Endodermal cell (in vitro differentiated cells): ENCODE results near the gene MAST3. TPM values are rescaled to one million over a fixed set of nuclear protein-coding genes. Genes with fewer than 3 reads are reported as not detected.

Experiments used
- DNase-seq: peaks from one replicate; pipeline ENCODE4 v3.0.0-alpha.2; 2017
- H3K27ac ChIP-seq: 2 replicates; pipeline ENCODE4 v1.5.1; 2013; ENCODE audit warnings: mild to moderate bottlenecking, low read depth, low read length, moderate library complexity
- H3K27me3 ChIP-seq: 2 replicates; pipeline ENCODE4 v1.6.1; 2013; ENCODE audit warnings: mild to moderate bottlenecking, low read length, moderate library complexity; ENCODE audit not compliant: insufficient read depth, control insufficient read depth, poor library complexity, severe bottlenecking
- H3K36me3 ChIP-seq: 2 replicates; pipeline ENCODE4 v1.7.0; 2013; ENCODE audit warnings: mild to moderate bottlenecking, low read length, moderate library complexity; ENCODE audit not compliant: control insufficient read depth, insufficient read depth
- H3K4me1 ChIP-seq: one replicate; pipeline ENCODE4 v1.7.0; 2013; ENCODE audit warnings: low read length; ENCODE audit not compliant: control insufficient read depth, insufficient read depth
- H3K4me3 ChIP-seq: 2 replicates; pipeline ENCODE4 v1.5.1; 2013; ENCODE audit warnings: mild to moderate bottlenecking, low read length, moderate library complexity
- H3K9ac ChIP-seq: 2 replicates; pipeline ENCODE4 v1.6.1; 2013; ENCODE audit warnings: mild to moderate bottlenecking, low read length, moderate library complexity; ENCODE audit not compliant: poor library complexity, severe bottlenecking; ENCODE audit errors: extremely low read depth
- H3K9me3 ChIP-seq: 2 replicates; pipeline ENCODE4 v1.6.1; 2013; ENCODE audit warnings: mild to moderate bottlenecking, low read length, moderate library complexity; ENCODE audit not compliant: control insufficient read depth
- H3K27ac Mint-ChIP-seq: 2 replicates; pipeline ENCODE4 v1.8.0; 2020; ENCODE audit warnings: mixed read lengths
- H3K27me3 Mint-ChIP-seq: 2 replicates; pipeline ENCODE4 v1.8.0; 2021; ENCODE audit warnings: mild to moderate bottlenecking, mixed read lengths; ENCODE audit not compliant: insufficient read depth
- H3K36me3 Mint-ChIP-seq: 2 replicates; pipeline ENCODE4 v1.8.0; 2020; ENCODE audit warnings: low read depth, mixed read lengths
- H3K4me1 Mint-ChIP-seq: 2 replicates; pipeline ENCODE4 v1.8.0; 2020; ENCODE audit warnings: mixed read lengths
- H3K4me3 Mint-ChIP-seq: 2 replicates; pipeline ENCODE4 v1.8.0; 2020; ENCODE audit warnings: mild to moderate bottlenecking, moderate library complexity, mixed read lengths
- H3K9me3 Mint-ChIP-seq: 2 replicates; pipeline ENCODE4 v1.8.0; 2020; ENCODE audit warnings: mild to moderate bottlenecking, mixed read lengths
- CTCF ChIP-seq: fragments of 200-600 bp; sonication (generic); conservative IDR thresholded peaks from 2 replicates; pipeline ENCODE4 v1.5.0; 2021; ENCODE audit warnings: antibody characterized with exemption, mild to moderate bottlenecking
- WGBS, 2 experiments: methylation state at CpG; one replicate each; pipeline versions ENCODE4 v1.1.5 to v1.1.7; 2013; ENCODE audit warnings: missing lambda C conversion rate in 2 of 2, mixed read lengths in 1 of 2; ENCODE audit not compliant: insufficient coverage in 1 of 2, insufficient read length in 1 of 2; 5-methylcytosine and 5-hydroxymethylcytosine counted together
- total RNA-seq, 2 donors: library from RNA; stranded (reverse); fragmentation: NEBNext Ultra II Directional in 1 of 2; extraction: Animal tissue kit (Norgen Biotek cat#: 25700) in 1 of 2; gene quantifications; 2 replicates in 1 of 2; 3 replicates in 1 of 2; pipeline ENCODE4 v1.2.1, GENCODE V29; 2021

Gene MAST3
- total RNA-seq, 2 donors from 2014 or later, result 13.0 to 15.1 TPM

- Mint-ChIP-seq H3K27me3 (no peaks in the 10 kb centered on the region), H3K9me3 (no peaks in the 10 kb centered on the region), H3K27ac (no peak overlapping the region), H3K4me1 (no peaks in the 10 kb centered on the region), H3K4me3 (no peak overlapping the region), H3K36me3 (peaks cover 55% of the 10 kb centered on the region)
- no peak for DNase-seq
- H3K4me1 ChIP-seq, result no peaks in the 10 kb centered on the region
- TF ChIP-seq CTCF, result no peak
- H3K36me3 ChIP-seq, result peaks cover 16% of the 10 kb centered on the region
- H3K9me3 ChIP-seq, result no peaks in the 10 kb centered on the region
- no peak overlapping the region for H3K9ac ChIP-seq
- WGBS, 2 experiments, result 94 to 100% methylated on average over 3 of the region's 3 CpGs
- H3K4me3 ChIP-seq, result no peak overlapping the region
- no peaks in the 10 kb centered on the region for H3K27me3 ChIP-seq
- H3K27ac ChIP-seq, result no peak overlapping the region
Measured at GRCh38 chr19:18143902-18144301, 46.3 kb downstream of the MAST3 start.

GRCh38 chr19:18144361-18144760, 46.8 kb downstream of the MAST3 start:
- WGBS, 2 experiments, result 91 to 99% methylated on average over 11 to 16 of the region's 16 CpGs
- H3K4me3 Mint-ChIP-seq, result no peak overlapping the region
- H3K27me3 ChIP-seq, result no peaks in the 10 kb centered on the region
- no peak for TF ChIP-seq CTCF
- no peak for DNase-seq
- H3K4me3 ChIP-seq, result no peak overlapping the region
- H3K9ac ChIP-seq, result no peak overlapping the region
- H3K27me3 Mint-ChIP-seq, result no peaks in the 10 kb centered on the region
- no peaks in the 10 kb centered on the region for H3K4me1 Mint-ChIP-seq
- H3K27ac Mint-ChIP-seq, result no peak overlapping the region
- H3K36me3 ChIP-seq, result peaks cover 13% of the 10 kb centered on the region
- no peak overlapping the region for H3K27ac ChIP-seq
- no peaks in the 10 kb centered on the region for H3K4me1 ChIP-seq
- H3K36me3 Mint-ChIP-seq, result peaks cover 52% of the 10 kb centered on the region
- no peaks in the 10 kb centered on the region for H3K9me3 Mint-ChIP-seq
- no peaks in the 10 kb centered on the region for H3K9me3 ChIP-seq

GRCh38 chr19:18144906-18145305, 47.3 kb downstream of the MAST3 start:
- Mint-ChIP-seq H3K27me3 (no peaks in the 10 kb centered on the region), H3K36me3 (peaks cover 50% of the 10 kb centered on the region), H3K4me1 (no peaks in the 10 kb centered on the region), H3K9me3 (no peaks in the 10 kb centered on the region), H3K27ac (no peak overlapping the region), H3K4me3 (no peak overlapping the region)
- WGBS, 2 experiments, result 92 to 94% methylated on average over 15 to 28 of the region's 28 CpGs
- Histone ChIP-seq H3K27ac (no peak overlapping the region), H3K9ac (no peak overlapping the region), H3K4me1 (no peaks in the 10 kb centered on the region), H3K4me3 (no peak overlapping the region), H3K9me3 (no peaks in the 10 kb centered on the region), H3K27me3 (no peaks in the 10 kb centered on the region), H3K36me3 (peaks cover 13% of the 10 kb centered on the region)
- TF ChIP-seq CTCF, result no peak
- DNase-seq, result no peak
